H1 (cell line): Measurements from ENCODE around the gene ULBP3. TPM values are rescaled to one million over a fixed set of nuclear protein-coding genes. Genes with fewer than 3 reads are reported as not detected.
"Not testable (repeated sequence)": the region's sequence is repeated elsewhere in the genome, so short reads cannot be mapped to it uniquely, and the experiment has no call there.

ENCODE experiments used
- CTCF ChIA-PET: fragments of 300-600 bp; sonication (Branson Sonifier 250); formaldehyde crosslinking; loops from one replicate; lab custom pipeline; 2021; ENCODE audit not compliant: partially characterized antibody; lab: Charles Lee
- POLR2A ChIA-PET: fragments of 300-600 bp; sonication (Branson Sonifier 250); formaldehyde crosslinking; loops from one replicate; lab custom pipeline; 2021; ENCODE audit warnings: inconsistent platforms; ENCODE audit not compliant: partially characterized antibody; lab: Charles Lee
- DNase-seq, 2 experiments: peaks; one replicate each; pipeline versions ENCODE4 v3.0.0 to v3.0.0-alpha.2; 2010 to 2022; ENCODE audit warnings: low spot score in 2 of 2, low read depth in 1 of 2, mixed read lengths in 1 of 2
- FAIRE-seq: peaks from 2 replicates; lab custom pipeline; 2011; peaks lifted over from hg19 to GRCh38; lab: Jason Lieb, UNC
- H2AFZ ChIP-seq: 2 replicates; pipeline ENCODE4 v1.8.1; 2012; ENCODE audit warnings: low read length, inconsistent platforms
- H2AK5ac ChIP-seq: 2 replicates; pipeline ENCODE4 v1.6.1; 2013; ENCODE audit warnings: low read depth, low read length
- H2BK120ac ChIP-seq: replicated peaks from 2 replicates; pipeline ENCODE3; 2013; ENCODE audit warnings: low read depth, low read length, inconsistent platforms
- H2BK12ac ChIP-seq: 2 replicates; pipeline ENCODE4 v1.6.1; 2013; ENCODE audit warnings: low read depth, low read length
- H2BK15ac ChIP-seq: 2 replicates; pipeline ENCODE4 v1.6.1; 2013; ENCODE audit warnings: low read length
- H2BK20ac ChIP-seq: 2 replicates; pipeline ENCODE4 v1.6.1; 2013; ENCODE audit warnings: low read length
- H2BK5ac ChIP-seq: 2 replicates; pipeline ENCODE4 v1.6.1; 2013; ENCODE audit warnings: low read depth, low read length
- H3K14ac ChIP-seq: 2 replicates; pipeline ENCODE4 v1.6.1; 2013; ENCODE audit warnings: inconsistent platforms; ENCODE audit not compliant: insufficient read length
- H3K18ac ChIP-seq: 2 replicates; pipeline ENCODE4 v1.6.1; 2013; ENCODE audit warnings: low read length; ENCODE audit errors: extremely low read depth
- H3K23ac ChIP-seq: 2 replicates; pipeline ENCODE4 v1.6.1; 2013; ENCODE audit warnings: inconsistent platforms; ENCODE audit not compliant: insufficient read length
- H3K23me2 ChIP-seq: 2 replicates; pipeline ENCODE4 v1.6.1; 2013; ENCODE audit warnings: low read depth, low read length
- H3K27ac ChIP-seq: 2 replicates; pipeline ENCODE4 v1.6.1; 2011; ENCODE audit warnings: low read depth, low read length, inconsistent platforms
- H3K27me3 ChIP-seq, 4 experiments: replicated peaks in 1 of 4; 1 replicate in 1 of 4; 2 replicates in 3 of 4; pipeline versions ENCODE4 v1.6.1 to v1.8.1; 2011 to 2013; ENCODE audit warnings: low read length in 3 of 4, mild to moderate bottlenecking in 3 of 4, inconsistent platforms in 2 of 4, mixed read lengths in 2 of 4, moderate library complexity in 1 of 4; ENCODE audit not compliant: control insufficient read depth in 3 of 4, insufficient read depth in 3 of 4; ENCODE audit errors: extremely low read depth in 1 of 4
- H3K36me3 ChIP-seq, 4 experiments: 2 replicates each; pipeline versions ENCODE4 v1.6.1 to v1.8.1; 2011 to 2013; ENCODE audit warnings: mild to moderate bottlenecking in 4 of 4, low read length in 3 of 4, moderate library complexity in 2 of 4, control low read depth in 1 of 4, inconsistent platforms in 1 of 4; ENCODE audit not compliant: insufficient read depth in 4 of 4, control insufficient read depth in 2 of 4
- H3K4ac ChIP-seq: replicated peaks from 2 replicates; pipeline ENCODE3; 2013; ENCODE audit warnings: low read length, low read depth, mixed read lengths, inconsistent platforms; ENCODE audit not compliant: insufficient read length
- H3K4me1 ChIP-seq, 4 experiments: replicated peaks in 1 of 4; 1 replicate in 1 of 4; 2 replicates in 3 of 4; pipeline versions ENCODE4 v1.6.1 to v1.8.1; 2011 to 2013; ENCODE audit warnings: low read length in 3 of 4, inconsistent platforms in 2 of 4, mixed read lengths in 1 of 4; ENCODE audit not compliant: insufficient read depth in 4 of 4, control insufficient read depth in 3 of 4
- H3K4me2 ChIP-seq, 2 experiments: 2 replicates each; pipeline versions ENCODE4 v1.6.1 to v1.8.1; 2011 to 2013; ENCODE audit warnings: low read depth in 2 of 2, low read length in 2 of 2, control low read depth in 1 of 2, inconsistent platforms in 1 of 2, mild to moderate bottlenecking in 1 of 2; ENCODE audit not compliant: insufficient read depth in 1 of 2
- H3K4me3 ChIP-seq, 4 experiments: fragments of 200-600, 300-600 bp in 1 of 4; sonication (generic), shearing (Covaris generic), sonication (Bioruptor Twin) in 1 of 4; 2 replicates each; pipeline versions ENCODE4 v1.5.1 to v1.8.1; 2011 to 2016; ENCODE audit warnings: low read length in 4 of 4, low read depth in 3 of 4, control low read depth in 2 of 4, inconsistent platforms in 2 of 4, mild to moderate bottlenecking in 2 of 4, mixed read lengths in 1 of 4, moderate library complexity in 1 of 4; ENCODE audit not compliant: insufficient read depth in 2 of 4; ENCODE audit errors: extremely low read depth in 1 of 4
- H3K56ac ChIP-seq: replicated peaks from 2 replicates; pipeline ENCODE3; 2013; ENCODE audit warnings: low read depth, mild to moderate bottlenecking, mixed read lengths, low read length, inconsistent platforms; ENCODE audit not compliant: insufficient read length
- H3K79me1 ChIP-seq: 2 replicates; pipeline ENCODE4 v1.6.1; 2013; ENCODE audit warnings: low read depth, low read length, control low read depth
- H3K79me2 ChIP-seq, 2 experiments: 2 replicates each; pipeline versions ENCODE4 v1.6.1 to v1.8.1; 2012 to 2013; ENCODE audit warnings: low read length in 2 of 2, mild to moderate bottlenecking in 2 of 2, inconsistent platforms in 1 of 2; ENCODE audit not compliant: insufficient read depth in 2 of 2, control insufficient read depth in 1 of 2
- H3K9ac ChIP-seq, 4 experiments: replicated peaks in 1 of 4; 1 replicate in 1 of 4; 2 replicates in 3 of 4; pipeline versions ENCODE4 v1.6.1 to v1.8.1; 2011 to 2013; ENCODE audit warnings: low read depth in 3 of 4, low read length in 3 of 4, control low read depth in 2 of 4, mild to moderate bottlenecking in 2 of 4, moderate library complexity in 2 of 4, inconsistent platforms in 1 of 4; ENCODE audit errors: extremely low read depth in 1 of 4
- H3K9me3 ChIP-seq, 2 experiments: 2 replicates each; pipeline versions ENCODE4 v1.6.1 to v1.8.1; 2012 to 2013; ENCODE audit warnings: mild to moderate bottlenecking in 2 of 2, moderate library complexity in 2 of 2, control low read depth in 1 of 2, inconsistent platforms in 1 of 2, low read depth in 1 of 2, low read length in 1 of 2, mixed read lengths in 1 of 2; ENCODE audit not compliant: insufficient read depth in 2 of 2
- H4K20me1 ChIP-seq, 2 experiments: replicated peaks in 1 of 2; 2 replicates each; pipeline versions ENCODE3 to v1.8.1; 2011 to 2013; ENCODE audit warnings: inconsistent platforms in 2 of 2, low read length in 2 of 2, mild to moderate bottlenecking in 1 of 2; ENCODE audit not compliant: insufficient read depth in 2 of 2, control insufficient read depth in 1 of 2
- H4K5ac ChIP-seq: 2 replicates; pipeline ENCODE4 v1.6.1; 2013; ENCODE audit warnings: low read length, low read depth, mixed read lengths, inconsistent platforms; ENCODE audit not compliant: insufficient read length
- H4K8ac ChIP-seq: 2 replicates; pipeline ENCODE4 v1.8.0; 2013; ENCODE audit warnings: mild to moderate bottlenecking, moderate library complexity, low read length, inconsistent platforms; ENCODE audit not compliant: insufficient read depth; ENCODE audit errors: extremely low read depth
- H4K91ac ChIP-seq: replicated peaks from 2 replicates; pipeline ENCODE3; 2013; ENCODE audit warnings: low read length, mixed read lengths, inconsistent platforms; ENCODE audit not compliant: insufficient read length
- WGBS, 2 experiments: shearing (Covaris generic) in 1 of 2; methylation state at CpG; one replicate each; pipeline versions ENCODE4 v1.1.6 to v1.1.7; 2013 to 2015; ENCODE audit warnings: low lambda C conversion rate in 2 of 2, mixed read lengths in 2 of 2, inconsistent platforms in 1 of 2, low coverage in 1 of 2, missing lambda C conversion rate in 1 of 2; ENCODE audit not compliant: insufficient replicate concordance in 2 of 2, insufficient coverage in 1 of 2, insufficient read length in 1 of 2; ENCODE audit errors: extremely low coverage in 1 of 2, missing lambda C conversion rate in 1 of 2; 5-methylcytosine and 5-hydroxymethylcytosine counted together
- polyA plus RNA-seq, 7 experiments: library from polyadenylated mRNA; depleted of rRNA in 3 of 7; stranded (reverse) in 5 of 7; unstranded in 2 of 7; fragments of >200 nt in 5 of 7; fragments of 200-250 nt in 2 of 7; gene quantifications; 1 replicate in 5 of 7; 2 replicates in 1 of 7; 4 replicates in 1 of 7; pipeline versions ENCODE4 v1.2.1 to v1.2.3, GENCODE V29; 2011 to 2013; ENCODE audit warnings: missing spikeins in 2 of 7, mixed read lengths in 2 of 7
- total RNA-seq: library from RNA; stranded (reverse); fragmentation: NEBNext Ultra II Directional; extraction: Animal tissue kit (Norgen Biotek cat#: 25700); gene quantifications from 2 replicates; pipeline ENCODE4 v1.2.1, GENCODE V29; 2021

ULBP3 gene
- total and polyA plus RNA-seq, 2 of the 8 experiments (the other 6 are each of a cell fraction or from before 2014, with no cell fraction given): 1.9 to 4.2 TPM

- H3K27ac ChIP-seq, H3K23ac ChIP-seq, H3K4me2 ChIP-seq, H2BK120ac ChIP-seq, H3K4ac ChIP-seq, H2AFZ ChIP-seq, H3K4me1 ChIP-seq, H2AK5ac ChIP-seq, H3K14ac ChIP-seq, H3K36me3 ChIP-seq, H4K20me1 ChIP-seq, H3K23me2 ChIP-seq, H3K18ac ChIP-seq, H4K5ac ChIP-seq, H3K4me3 ChIP-seq, DNase-seq, H3K56ac ChIP-seq, H3K79me2 ChIP-seq, H2BK20ac ChIP-seq, H4K91ac ChIP-seq, POLR2A ChIA-PET, H3K79me1 ChIP-seq, FAIRE-seq, H4K8ac ChIP-seq, H2BK15ac ChIP-seq, H3K9ac ChIP-seq, H2BK5ac ChIP-seq, H2BK12ac ChIP-seq, CTCF ChIA-PET, H3K9me3 ChIP-seq: not testable (repeated sequence)
- peaks cover 7 to 30% (median 19%) of the 10 kb centered on the region in 4 experiments; a peak in 6 of 7 replicates for H3K27me3 ChIP-seq
- 58% methylated on average over 2 of the region's 2 CpGs; no CpG with 5 or more reads in 1 of the 2 experiments for WGBS, 2 experiments
Observed at GRCh38 chr6:150024021-150024420, 44.9 kb downstream of the ULBP3 start.

- H2BK5ac ChIP-seq, FAIRE-seq, H3K4ac ChIP-seq, H3K79me1 ChIP-seq, H3K23ac ChIP-seq, H2BK12ac ChIP-seq, H2AFZ ChIP-seq, H2BK20ac ChIP-seq, DNase-seq, H3K9ac ChIP-seq, H2BK15ac ChIP-seq, CTCF ChIA-PET, H2AK5ac ChIP-seq, H4K5ac ChIP-seq, H4K8ac ChIP-seq, H3K4me2 ChIP-seq, H3K36me3 ChIP-seq, H3K79me2 ChIP-seq, H3K4me1 ChIP-seq, H3K23me2 ChIP-seq, H3K14ac ChIP-seq, H3K18ac ChIP-seq, H3K56ac ChIP-seq, H4K91ac ChIP-seq, H3K9me3 ChIP-seq, H3K27ac ChIP-seq, H4K20me1 ChIP-seq, H2BK120ac ChIP-seq, POLR2A ChIA-PET, H3K4me3 ChIP-seq: not testable (repeated sequence)
- peaks cover 7 to 34% (median 20%) of the 10 kb centered on the region in 4 experiments; a peak in 6 of 7 replicates for H3K27me3 ChIP-seq
- 83% methylated on average over 2 of the region's 6 CpGs; no CpG with 5 or more reads in 1 of the 2 experiments for WGBS, 2 experiments
Observed at GRCh38 chr6:150021870-150022269, 47.1 kb downstream of the ULBP3 start.
